Duodenal mucosa (tissue), 2 donors: ENCODE measurements around the gene STEAP4.
"Not testable (repeated sequence)": the region's sequence is repeated elsewhere in the genome, so short reads cannot be mapped to it uniquely, and the experiment has no call there.

ENCODE experiments used
- H3K27ac ChIP-seq: one replicate; pipeline ENCODE4 v1.7.0; 2013; ENCODE audit warnings: low read depth, low read length
- H3K27me3 ChIP-seq, 2 donors: one replicate each; pipeline ENCODE4 v1.7.0; 2013; ENCODE audit warnings: low read length in 2 of 2, control low read depth in 1 of 2; ENCODE audit not compliant: insufficient read depth in 2 of 2, control insufficient read depth in 1 of 2
- H3K36me3 ChIP-seq, 2 donors: one replicate each; pipeline ENCODE4 v1.7.0; 2013; ENCODE audit warnings: low read length in 2 of 2, control low read depth in 1 of 2; ENCODE audit not compliant: insufficient read depth in 2 of 2, control insufficient read depth in 1 of 2
- H3K4me1 ChIP-seq, 2 donors: one replicate each; pipeline ENCODE4 v1.7.0; 2013; ENCODE audit warnings: low read length in 2 of 2, control low read depth in 1 of 2; ENCODE audit not compliant: insufficient read depth in 2 of 2, control insufficient read depth in 1 of 2
- H3K4me3 ChIP-seq, 2 donors: one replicate each; pipeline ENCODE4 v1.7.0; 2013; ENCODE audit warnings: low read length in 2 of 2, low read depth in 1 of 2
- H3K9ac ChIP-seq, 2 donors: one replicate each; pipeline ENCODE4 v1.7.0; 2013; ENCODE audit warnings: low read length in 2 of 2, low read depth in 1 of 2
- H3K9me3 ChIP-seq, 2 donors: one replicate each; pipeline ENCODE4 v1.7.0; 2013; ENCODE audit warnings: low read length in 2 of 2, control low read depth in 1 of 2; ENCODE audit not compliant: control insufficient read depth in 1 of 2

STEAP4 gene

DNA sequence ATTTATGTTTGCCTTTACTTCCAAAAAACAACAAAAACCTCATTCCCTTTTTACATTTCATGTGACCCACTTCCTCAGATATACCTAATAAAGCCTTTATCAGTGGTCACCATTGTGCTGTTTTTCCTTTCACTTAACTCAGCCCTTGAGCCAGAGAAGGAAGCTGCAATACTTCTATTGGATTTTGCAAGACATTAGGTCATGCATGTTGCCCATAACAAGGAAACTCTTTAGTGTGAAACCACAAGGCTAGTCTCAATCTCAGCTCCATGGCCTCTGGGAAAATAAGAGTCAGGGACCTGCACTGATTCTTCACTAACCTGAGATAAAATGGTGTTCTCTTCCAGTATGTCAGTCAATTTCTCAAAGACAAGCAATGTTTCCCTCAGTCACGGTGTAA lies 27.8 kb downstream of the STEAP4 start:
- H3K27me3 ChIP-seq, result no peaks in the 10 kb centered on the region
- no peaks in the 10 kb centered on the region for H3K9me3 ChIP-seq
- H3K9ac ChIP-seq, result no peak overlapping the region
- no peaks in the 10 kb centered on the region for H3K4me1 ChIP-seq
- no peaks in the 10 kb centered on the region for H3K36me3 ChIP-seq
- no peak overlapping the region for H3K27ac ChIP-seq
- H3K4me3 ChIP-seq, result no peak overlapping the region

DNA sequence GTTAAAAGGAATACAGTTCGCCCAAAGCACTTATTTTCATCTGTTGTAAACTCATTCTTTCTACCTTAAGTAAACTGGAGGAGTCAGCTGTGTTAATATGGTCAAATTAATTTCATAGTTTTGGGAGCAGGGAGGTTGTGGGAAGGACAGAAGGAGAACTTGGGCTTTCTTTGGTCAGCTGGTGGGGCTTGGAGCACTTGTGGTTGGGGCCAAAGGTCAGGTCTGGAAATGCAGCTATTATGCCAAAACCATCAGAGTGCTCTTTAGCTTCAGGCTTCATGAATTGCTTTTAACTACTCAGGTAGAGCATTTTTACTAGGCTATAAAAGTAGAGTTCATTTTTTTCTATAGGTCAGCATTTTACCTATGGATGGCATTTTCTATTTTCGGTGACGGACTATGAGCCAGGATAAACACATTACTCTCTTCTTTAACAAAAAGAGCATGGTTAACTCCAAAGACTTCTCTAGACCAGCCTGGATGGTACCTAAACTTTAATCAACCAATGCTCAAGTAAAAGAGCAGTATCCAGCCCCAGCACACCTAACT lies 30.0 kb downstream of the STEAP4 start:
- H3K4me1 ChIP-seq, result no peaks in the 10 kb centered on the region
- H3K27me3 ChIP-seq, result no peaks in the 10 kb centered on the region
- no peaks in the 10 kb centered on the region for H3K36me3 ChIP-seq
- no peak overlapping the region for H3K27ac ChIP-seq
- no peak overlapping the region for H3K4me3 ChIP-seq
- no peak overlapping the region for H3K9ac ChIP-seq
- no peaks in the 10 kb centered on the region for H3K9me3 ChIP-seq

DNA sequence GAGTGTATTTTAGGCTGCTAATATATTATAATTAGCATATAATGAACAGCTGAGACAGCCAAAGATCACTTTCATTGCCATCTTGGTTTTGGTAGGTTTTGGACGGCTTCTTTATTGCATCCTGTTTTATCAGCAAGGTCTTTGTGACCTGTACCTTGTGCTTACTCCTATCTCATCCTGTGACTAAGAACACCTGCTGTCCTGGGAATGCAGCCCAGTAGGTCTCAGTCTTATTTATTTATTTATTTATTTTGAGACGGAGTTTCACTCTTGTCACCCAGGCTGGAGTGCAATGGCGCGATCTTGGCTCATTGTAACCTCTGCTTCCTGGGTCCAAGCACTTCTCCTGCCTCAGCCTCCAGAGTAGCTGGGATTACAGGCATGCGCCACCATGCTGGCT lies 31.8 kb downstream of the STEAP4 start:
- not testable (repeated sequence) for H3K4me1 ChIP-seq

DNA sequence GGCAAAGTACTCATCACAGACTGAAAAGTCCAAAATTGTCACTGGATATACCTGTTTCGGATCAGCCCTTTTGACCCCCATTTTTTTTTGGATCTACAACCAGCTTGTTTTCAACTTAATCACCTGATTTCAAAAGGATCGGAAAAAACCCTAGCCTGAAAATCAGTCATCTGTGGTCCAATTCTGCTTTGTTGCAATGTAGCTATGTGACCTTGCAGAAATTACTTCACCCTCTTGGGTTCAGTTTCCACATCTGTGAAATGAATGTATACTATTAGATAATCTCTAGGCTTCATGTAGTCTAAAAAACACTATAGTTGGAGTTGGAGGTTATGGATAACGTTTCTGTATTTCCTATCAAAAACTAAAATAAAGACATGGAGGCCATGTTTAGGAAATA lies 37.1 kb downstream of the STEAP4 start:
- no peaks in the 10 kb centered on the region for H3K4me1 ChIP-seq
- no peaks in the 10 kb centered on the region for H3K9me3 ChIP-seq
- no peak overlapping the region for H3K27ac ChIP-seq
- no peaks in the 10 kb centered on the region for H3K36me3 ChIP-seq
- H3K4me3 ChIP-seq, result no peak overlapping the region
- H3K9ac ChIP-seq, result no peak overlapping the region
- no peaks in the 10 kb centered on the region for H3K27me3 ChIP-seq

More for the DNA sequence above, 31.8 kb downstream of the STEAP4 start:
- not testable (repeated sequence) for H3K4me3 ChIP-seq, H3K27ac ChIP-seq, H3K9ac ChIP-seq, H3K9me3 ChIP-seq, H3K36me3 ChIP-seq, H3K27me3 ChIP-seq

DNA sequence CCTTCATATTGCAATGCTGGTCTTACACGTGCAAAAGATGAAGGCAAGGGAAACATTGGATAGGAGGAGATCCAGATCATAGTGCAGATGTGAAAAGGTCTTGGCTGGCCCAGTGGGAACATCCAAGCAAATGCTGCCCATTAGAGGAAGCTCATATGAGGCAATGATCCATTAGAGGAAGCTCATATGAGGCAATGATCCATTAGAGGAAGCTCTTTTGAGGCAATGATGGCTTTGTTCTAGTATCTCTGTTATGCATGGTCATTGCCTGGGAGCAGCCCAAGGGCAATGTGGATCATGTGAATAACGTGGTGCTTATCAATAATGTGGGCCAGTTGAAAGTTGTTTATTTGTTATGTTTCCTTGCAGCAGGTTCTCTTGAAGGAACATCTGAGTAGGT lies 37.8 kb downstream of the STEAP4 start:
- Histone ChIP-seq H3K36me3 (no peaks in the 10 kb centered on the region), H3K4me3 (no peak overlapping the region), H3K9ac (no peak overlapping the region), H3K27me3 (no peaks in the 10 kb centered on the region), H3K9me3 (no peaks in the 10 kb centered on the region), H3K27ac (no peak overlapping the region), H3K4me1 (no peaks in the 10 kb centered on the region)

DNA sequence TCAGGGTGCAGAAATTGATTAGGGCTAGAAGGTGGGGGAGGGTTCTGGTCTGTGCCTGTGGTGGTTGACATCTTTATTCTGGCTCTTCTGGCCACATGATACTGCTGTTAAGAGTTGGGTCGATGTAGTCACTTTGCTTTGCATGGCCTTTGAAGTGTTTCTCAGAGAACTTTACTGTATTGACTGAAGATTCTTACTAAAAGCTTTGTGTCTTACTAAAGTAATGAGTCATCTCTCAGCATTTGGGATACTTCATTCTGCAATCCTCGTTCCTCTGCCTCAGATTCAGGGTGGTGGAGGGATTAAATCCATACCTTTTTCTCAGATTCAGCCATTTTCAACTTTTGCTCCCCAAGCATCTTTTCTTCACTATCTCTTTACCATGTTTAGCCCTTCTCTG lies 38.6 kb downstream of the STEAP4 start:
- Histone ChIP-seq H3K9ac (no peak overlapping the region), H3K27ac (no peak overlapping the region), H3K36me3 (no peaks in the 10 kb centered on the region), H3K9me3 (no peaks in the 10 kb centered on the region), H3K27me3 (no peaks in the 10 kb centered on the region), H3K4me3 (no peak overlapping the region), H3K4me1 (no peaks in the 10 kb centered on the region)

DNA sequence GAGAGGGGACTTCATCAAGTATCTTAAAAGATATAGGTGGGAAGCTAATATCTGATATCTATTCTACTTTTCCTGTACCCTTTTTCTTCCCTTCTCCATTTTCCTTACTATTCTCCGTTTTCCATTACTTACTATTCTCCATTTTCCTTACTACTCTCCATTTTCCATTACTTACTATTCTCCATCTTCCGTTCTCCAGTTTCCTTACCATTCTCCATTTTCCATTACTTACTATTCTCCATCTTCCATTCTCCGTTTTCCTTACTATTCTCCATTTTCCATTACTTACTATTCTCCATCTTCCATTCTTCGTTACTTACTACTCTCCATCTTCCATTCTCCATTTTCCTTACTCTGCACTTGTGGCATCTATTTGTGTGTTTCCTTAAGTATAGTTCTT lies 39.3 kb downstream of the STEAP4 start:
- no peaks in the 10 kb centered on the region for H3K4me1 ChIP-seq
- H3K27ac ChIP-seq, result no peak overlapping the region
- no peaks in the 10 kb centered on the region for H3K36me3 ChIP-seq
- H3K27me3 ChIP-seq, result no peaks in the 10 kb centered on the region
- no peak overlapping the region for H3K9ac ChIP-seq
- no peaks in the 10 kb centered on the region for H3K9me3 ChIP-seq
- no peak overlapping the region for H3K4me3 ChIP-seq

DNA sequence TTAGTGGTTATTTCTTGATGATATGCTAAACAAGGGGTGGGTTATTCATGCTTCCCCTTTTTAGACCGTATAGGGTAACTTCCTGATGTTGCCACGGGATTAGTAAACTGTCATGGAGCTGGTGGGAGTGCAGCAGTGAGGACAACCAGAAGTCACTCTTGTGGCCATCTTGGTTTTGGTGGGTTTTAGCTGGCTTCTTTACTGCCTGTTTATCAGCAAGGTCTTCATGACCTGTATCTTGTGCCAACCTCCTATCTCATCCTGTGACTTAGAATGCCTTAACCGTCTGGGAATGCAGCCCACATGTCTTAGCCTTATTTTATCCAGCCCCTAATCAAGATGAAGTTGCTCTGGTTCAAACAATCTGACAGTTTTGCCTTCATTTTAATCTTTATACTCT lies 41.7 kb downstream of the STEAP4 start:
- H3K9ac ChIP-seq, H3K4me1 ChIP-seq, H3K27me3 ChIP-seq, H3K9me3 ChIP-seq, H3K27ac ChIP-seq, H3K4me3 ChIP-seq, H3K36me3 ChIP-seq: not testable (repeated sequence)

DNA sequence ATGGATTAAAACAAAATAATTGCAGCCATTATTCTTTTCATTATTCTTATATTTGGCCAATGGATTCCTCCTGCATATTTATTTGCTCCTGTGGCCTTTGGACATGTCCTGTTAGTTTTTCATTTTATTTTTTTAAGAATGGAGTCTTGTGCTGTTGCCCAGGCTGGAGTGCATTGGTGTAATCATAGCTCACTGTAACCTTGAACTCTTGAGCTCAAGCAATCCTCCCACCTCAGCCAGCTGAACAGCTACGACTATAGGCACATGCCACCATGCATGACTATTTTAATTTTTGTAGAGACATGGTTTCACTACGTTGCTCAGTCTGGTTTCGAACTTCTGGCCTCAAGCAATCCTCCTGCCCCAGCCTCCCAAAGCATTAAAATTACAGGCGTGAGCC lies 44.1 kb downstream of the STEAP4 start:
- Histone ChIP-seq H3K27ac (no peak overlapping the region), H3K9me3 (no peaks in the 10 kb centered on the region), H3K4me1 (no peaks in the 10 kb centered on the region), H3K9ac (no peak overlapping the region), H3K27me3 (no peaks in the 10 kb centered on the region), H3K36me3 (no peaks in the 10 kb centered on the region), H3K4me3 (no peak overlapping the region)

DNA sequence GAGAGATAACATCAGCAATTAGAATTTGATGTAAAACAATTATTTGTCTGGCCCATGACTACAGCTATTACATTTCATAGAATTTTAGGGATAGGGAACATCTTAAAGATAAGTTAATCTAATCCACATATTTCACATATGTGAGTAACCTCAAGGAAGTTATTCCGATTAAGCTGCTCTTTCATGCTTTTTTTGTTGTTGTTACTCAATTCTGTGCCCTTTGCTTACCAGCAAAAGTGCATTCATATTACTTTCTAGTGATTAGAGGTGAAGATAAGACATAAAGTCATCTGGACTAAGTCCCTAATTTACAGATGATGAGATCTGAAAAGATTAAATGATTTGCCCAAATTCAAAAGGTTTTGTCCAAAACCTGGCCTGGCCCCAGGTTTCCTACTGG lies 46.0 kb downstream of the STEAP4 start:
- Histone ChIP-seq H3K36me3 (no peaks in the 10 kb centered on the region), H3K4me3 (no peak overlapping the region), H3K9ac (no peak overlapping the region), H3K27me3 (no peaks in the 10 kb centered on the region), H3K4me1 (no peaks in the 10 kb centered on the region), H3K9me3 (no peaks in the 10 kb centered on the region), H3K27ac (no peak overlapping the region)
